GM11168 (cell line): Measurements from ENCODE around the gene DNAJB7.
"Not testable (repeated sequence)": the region's sequence is repeated elsewhere in the genome, so short reads cannot be mapped to it uniquely, and the experiment has no call there.

Experiments used
- in situ Hi-C: fragments of 300-500 bp; cut with MboI; formaldehyde crosslinking; loops from one replicate; pipeline ENCODE4 v1.12.0; 2022; ENCODE audit warnings: low sequenced_read_pairs; ENCODE audit not compliant: unreplicated experiment

DNAJB7 gene

GRCh38 chr22:40853333-40853732 lies 8.6 kb downstream of the DNAJB7 start:
- in situ Hi-C loops = no loop called here

- in situ Hi-C loops = not testable (repeated sequence)
These were observed 16.1 kb downstream of the DNAJB7 start for GRCh38 chr22:40845816-40846215.

- in situ Hi-C loops = no loop called here
These were observed 17.0 kb downstream of the DNAJB7 start for GRCh38 chr22:40844951-40845350.

GRCh38 chr22:40838486-40838885 lies 23.4 kb downstream of the DNAJB7 start:
- in situ Hi-C loops = loop anchor here (5.0 kb wide), 1 partner anchor 51 kb away; no protein-coding TSS in a partner anchor

GRCh38 chr22:40834619-40835018 lies 27.3 kb downstream of the DNAJB7 start:
- in situ Hi-C loops = loop anchor here (5.0 kb wide), 1 partner anchor 47 kb away; no protein-coding TSS in a partner anchor

GRCh38 chr22:40829131-40829530 lies 32.8 kb downstream of the DNAJB7 start:
- in situ Hi-C loops = no loop called here

GRCh38 chr22:40826984-40827741 lies 34.8 kb downstream of the DNAJB7 start:
- in situ Hi-C loops = no loop called here

- in situ Hi-C loops = not testable (repeated sequence)
These were observed 35.6 kb downstream of the DNAJB7 start for GRCh38 chr22:40826292-40826691.

- in situ Hi-C loops = no loop called here
These were observed 38.5 kb downstream of the DNAJB7 start for GRCh38 chr22:40823426-40823825.

GRCh38 chr22:40819599-40820140 lies 42.2 kb downstream of the DNAJB7 start:
- in situ Hi-C loops = no loop called here

GRCh38 chr22:40818747-40819598 lies 42.9 kb downstream of the DNAJB7 start, which contains the start of gene SLC25A17:
Gene SLC25A17 (minus strand): TSS chr22:40819346. CDS start chr22:40819248, 98 bp downstream.
- in situ Hi-C loops = no loop called here

GRCh38 chr22:40818192-40818746 lies 43.6 kb downstream of the DNAJB7 start:
- in situ Hi-C loops = no loop called here

GRCh38 chr22:40817737-40818136 lies 44.2 kb downstream of the DNAJB7 start:
- in situ Hi-C loops = no loop called here

GRCh38 chr22:40813912-40814315 lies 48.0 kb downstream of the DNAJB7 start:
- in situ Hi-C loops = no loop called here
